Uterus (tissue), 4 donors: ENCODE measurements around the gene RFC4. TPM values are rescaled to one million over a fixed set of nuclear protein-coding genes. Genes with fewer than 3 reads are reported as not detected.

Experiments used
- DNase-seq, 2 donors: peaks; one replicate each; pipeline ENCODE4 v3.0.0-alpha.2; 2019 to 2020
- H3K27ac ChIP-seq, 2 donors: fragments of 200-600 bp; sonication (generic); 1 replicate in 1 of 2; 2 replicates in 1 of 2; pipeline ENCODE4 v1.5.1; 2016 to 2018
- H3K27me3 ChIP-seq, 2 donors: fragments of 200-600 bp; sonication (generic); one replicate each; pipeline ENCODE4 v1.5.1; 2018 to 2019; ENCODE audit warnings: control low read depth in 1 of 2
- H3K36me3 ChIP-seq, 2 donors: fragments of 200-600 bp; sonication (generic); one replicate each; pipeline ENCODE4 v1.5.1; 2019; ENCODE audit warnings: control low read depth in 1 of 2
- H3K4me1 ChIP-seq, 2 donors: fragments of 200-600 bp; sonication (generic); one replicate each; pipeline ENCODE4 v1.5.1; 2018 to 2019; ENCODE audit warnings: control low read depth in 1 of 2
- H3K4me3 ChIP-seq, 2 donors: fragments of 200-600 bp; sonication (generic); 1 replicate in 1 of 2; 2 replicates in 1 of 2; pipeline ENCODE4 v1.5.1; 2018 to 2019; ENCODE audit warnings: mild to moderate bottlenecking in 1 of 2
- H3K9me3 ChIP-seq, 2 donors: fragments of 200-600 bp; sonication (generic); one replicate each; pipeline ENCODE4 v1.5.1; 2019; ENCODE audit warnings: control low read depth in 1 of 2
- CTCF ChIP-seq, 4 experiments: fragments of 200-600 bp in 2 of 4; fragments of 450-650 bp in 2 of 4; sonication (generic) in 2 of 4; IDR thresholded peaks; one replicate each; pipeline ENCODE4 v1.5.1; 2016 to 2019; ENCODE audit warnings: antibody characterized with exemption in 4 of 4, mild to moderate bottlenecking in 2 of 4, moderate library complexity in 1 of 4
- POLR2A ChIP-seq, 2 donors: fragments of 450-650 bp; IDR thresholded peaks; one replicate each; pipeline ENCODE4 v1.6.1; 2016; ENCODE audit warnings: antibody characterized with exemption in 2 of 2, mild to moderate bottlenecking in 1 of 2, moderate library complexity in 1 of 2
- intact Hi-C: fragments of 100-400 bp; cut with DNase I; formaldehyde crosslinking; loops from one replicate; pipeline ENCODE4 v1.15.1; 2023; ENCODE audit warnings: low total_unique reads
- total RNA-seq, 4 donors: library from RNA; depleted of rRNA in 3 of 4; stranded (reverse); fragments of >200 nt in 3 of 4; gene quantifications; one replicate each; pipeline versions ENCODE4 v1.1.0 to v1.2.4, GENCODE V29; 2014 to 2023
- donor health status: DM: yes; HTN: yes; CAD: no.

Gene RFC4
- total RNA-seq, 4 donors from 2014 or later: 2.8 to 43.8 (median 26.6) TPM

GRCh38 chr3:186757214-186757613, 49.1 kb downstream of the RFC4 start:
- TF ChIP-seq POLR2A (IDR thresholded peaks at IDR 0.05) (no peak), CTCF (IDR thresholded peaks at IDR 0.05) (no peak)
- intact Hi-C loops: no loop called here

GRCh38 chr3:186754871-186755270, 51.4 kb downstream of the RFC4 start:
- Histone ChIP-seq H3K27me3 (no peaks in the 10 kb centered on the region), H3K27ac (no peak overlapping the region), H3K4me3 (no peak overlapping the region), H3K36me3 (no peaks in the 10 kb centered on the region), H3K4me1 (no peaks in the 10 kb centered on the region), H3K9me3 (no peaks in the 10 kb centered on the region)
- DNase-seq: no peak
- intact Hi-C loops: no loop called here
- no peak for TF ChIP-seq POLR2A (IDR thresholded peaks at IDR 0.05)
- TF ChIP-seq CTCF (IDR thresholded peaks at IDR 0.05): no peak

More at GRCh38 chr3:186757214-186757613, 49.1 kb downstream of the RFC4 start:
- Histone ChIP-seq H3K9me3 (no peaks in the 10 kb centered on the region), H3K27me3 (no peaks in the 10 kb centered on the region), H3K27ac (no peak overlapping the region), H3K4me1 (no peaks in the 10 kb centered on the region), H3K4me3 (no peak overlapping the region), H3K36me3 (no peaks in the 10 kb centered on the region)
- no peak for DNase-seq

- no peak for DNase-seq
- no peak overlapping the region for H3K4me3 ChIP-seq
- no peaks in the 10 kb centered on the region for H3K36me3 ChIP-seq
- H3K27me3 ChIP-seq: no peaks in the 10 kb centered on the region
- no peaks in the 10 kb centered on the region for H3K4me1 ChIP-seq
- intact Hi-C loops: no loop called here
- H3K27ac ChIP-seq: no peak overlapping the region
- TF ChIP-seq CTCF (IDR thresholded peaks at IDR 0.05) (no peak), POLR2A (IDR thresholded peaks at IDR 0.05) (no peak)
- H3K9me3 ChIP-seq: no peaks in the 10 kb centered on the region
Measured at GRCh38 chr3:186754006-186754405, 52.3 kb downstream of the RFC4 start.

GRCh38 chr3:186751480-186751879, 54.8 kb downstream of the RFC4 start:
- H3K9me3 ChIP-seq: no peaks in the 10 kb centered on the region
- H3K36me3 ChIP-seq: no peaks in the 10 kb centered on the region
- no peak overlapping the region for H3K27ac ChIP-seq
- no peak for DNase-seq
- no peak overlapping the region for H3K4me3 ChIP-seq
- no peaks in the 10 kb centered on the region for H3K27me3 ChIP-seq
- no peaks in the 10 kb centered on the region for H3K4me1 ChIP-seq
- intact Hi-C loops: no loop called here
- no peak for TF ChIP-seq CTCF (IDR thresholded peaks at IDR 0.05)
- no peak for TF ChIP-seq POLR2A (IDR thresholded peaks at IDR 0.05)

GRCh38 chr3:186750316-186750715, 56.0 kb downstream of the RFC4 start:
- H3K36me3 ChIP-seq: no peaks in the 10 kb centered on the region
- H3K9me3 ChIP-seq: no peaks in the 10 kb centered on the region
- no peak overlapping the region for H3K4me3 ChIP-seq
- H3K27me3 ChIP-seq: no peaks in the 10 kb centered on the region
- no peaks in the 10 kb centered on the region for H3K4me1 ChIP-seq
- DNase-seq: no peak
- intact Hi-C loops: no loop called here
- no peak overlapping the region for H3K27ac ChIP-seq
- no peak for TF ChIP-seq POLR2A (IDR thresholded peaks at IDR 0.05)
- TF ChIP-seq CTCF (IDR thresholded peaks at IDR 0.05): no peak
